ENCODE measurements around the gene HNRNPH1. TPM values are rescaled to one million over a fixed set of nuclear protein-coding genes. Genes with fewer than 3 reads are reported as not detected.
A peak's percentile ranks its signal among the peaks of the same experiment; 100 is the strongest.

Gene HNRNPH1
- total RNA-seq, 4 donors from 2014 or later = 459 to 991 (median 620) TPM

GRCh38 chr5:179624841-179625271 lies 1.4 kb upstream of the HNRNPH1 start:
- 83 to 87% methylated on average over 9 of the region's 9 CpGs for WGBS, 2 donors
- no peak for TF ChIP-seq POLR2A (IDR thresholded peaks at IDR 0.05)
- no peak for TF ChIP-seq CTCF (IDR thresholded peaks at IDR 0.05)
- Histone ChIP-seq H3K36me3 (peaks cover 14 to 27% of the 10 kb centered on the region in 2 donors), H3K4me3 (replicated peaks in 1 of 3) (peak overlapping the region in 1 of 3 donors; percentile 99), H3K9me3 (no peaks in the 10 kb centered on the region), H3K27me3 (no peaks in the 10 kb centered on the region), H3K4me1 (peaks cover 27 to 28% of the 10 kb centered on the region in 2 donors), H3K27ac (peak overlapping the region in 1 of 3 donors; percentile 100)
- DNase-seq = no peak
- intact Hi-C loops (cut with DNase I) = loop anchor here (5.0 kb wide), 2 partner anchors 68 to 182 kb away; partner anchors contain the start of gene MGAT4B

GRCh38 chr5:179623906-179624741 lies 653 bp upstream of the HNRNPH1 start:
- Histone ChIP-seq H3K36me3 (peaks cover 17 to 29% of the 10 kb centered on the region in 2 donors), H3K27ac (peak overlapping the region; percentile 99 to 100 (median 100)), H3K27me3 (no peaks in the 10 kb centered on the region), H3K4me1 (peaks cover 28 to 33% of the 10 kb centered on the region in 2 donors), H3K4me3 (replicated peaks in 1 of 3) (peak overlapping the region; percentile 35 to 99 (median 64)), H3K9me3 (no peaks in the 10 kb centered on the region)
- DNase-seq = no peak
- intact Hi-C loops (cut with DNase I) = loop anchor here (5.0 kb wide), 2 partner anchors 67 to 183 kb away; partner anchors contain the start of gene MGAT4B
- WGBS, 2 donors = 6 to 9% methylated on average over 18 to 49 of the region's 68 CpGs
- TF ChIP-seq POLR2A (IDR thresholded peaks at IDR 0.05) (no peak), CTCF (IDR thresholded peaks at IDR 0.05) (peak in 2 of 6 experiments; percentile 21 to 28)

- Histone ChIP-seq H3K9me3 (no peaks in the 10 kb centered on the region), H3K4me1 (peaks cover 28 to 41% of the 10 kb centered on the region in 2 donors), H3K27me3 (no peaks in the 10 kb centered on the region), H3K4me3 (replicated peaks in 1 of 3) (peak overlapping the region in 2 of 3 donors; percentile 60 to 99), H3K36me3 (peaks cover 41 to 49% of the 10 kb centered on the region in 2 donors), H3K27ac (peak overlapping the region in 2 of 3 donors; percentile 78 to 91)
- WGBS, 2 donors = 15 to 18% methylated on average over 11 of the region's 11 CpGs
- DNase-seq = no peak
- TF ChIP-seq POLR2A (IDR thresholded peaks at IDR 0.05) (no peak), CTCF (IDR thresholded peaks at IDR 0.05) (no peak)
- intact Hi-C loops (cut with DNase I) = loop anchor here (5.0 kb wide), 2 partner anchors 64 to 186 kb away; partner anchors contain the start of gene MGAT4B
Measured at GRCh38 chr5:179621551-179622214, 1.8 kb downstream of the HNRNPH1 start.

GRCh38 chr5:179620703-179621350 lies 2.6 kb downstream of the HNRNPH1 start:
- Histone ChIP-seq H3K27ac (peak overlapping the region in 2 of 3 donors; percentile 19 to 91), H3K4me3 (replicated peaks in 1 of 3) (peak overlapping the region in 2 of 3 donors; percentile 5 to 99), H3K9me3 (no peaks in the 10 kb centered on the region), H3K4me1 (peaks cover 34 to 41% of the 10 kb centered on the region in 2 donors), H3K27me3 (no peaks in the 10 kb centered on the region), H3K36me3 (peaks cover 50 to 58% of the 10 kb centered on the region in 2 donors)
- no peak for DNase-seq
- intact Hi-C loops (cut with DNase I) = loop anchor here (5.0 kb wide), 2 partner anchors 64 to 186 kb away; partner anchors contain the start of gene MGAT4B
- 19% methylated on average over 5 of the region's 5 CpGs for WGBS, 2 donors
- no peak for TF ChIP-seq POLR2A (IDR thresholded peaks at IDR 0.05)
- no peak for TF ChIP-seq CTCF (IDR thresholded peaks at IDR 0.05)
